ENCODE measurements around the gene FZD1.

Gene FZD1

GRCh38 chr7:91240376-91240941 lies 23.8 kb upstream of the FZD1 start:
- H3K36me3 ChIP-seq (ENCODE audit: control insufficient read depth, insufficient read depth, low read length), result no peaks in the 10 kb centered on the region
- H3K4me3 ChIP-seq (ENCODE audit: insufficient read depth, low read depth, low read length), result no peak overlapping the region
- no peaks in the 10 kb centered on the region for H3K4me1 ChIP-seq (ENCODE audit: control insufficient read depth, insufficient read depth, low read length)
- no peaks in the 10 kb centered on the region for H3K9me3 ChIP-seq (ENCODE audit: control insufficient read depth, low read length)
- H3K27ac ChIP-seq (ENCODE audit: insufficient read depth, low read depth, low read length, poor library complexity, severe bottlenecking), result no peak overlapping the region
- no peaks in the 10 kb centered on the region for H3K27me3 ChIP-seq (ENCODE audit: control insufficient read depth, insufficient read depth, low read length, poor library complexity, severe bottlenecking)
- 98 to 100% methylated on average over 2 of the region's 2 CpGs for WGBS, 2 experiments

- no peaks in the 10 kb centered on the region for H3K36me3 ChIP-seq (ENCODE audit: control insufficient read depth, insufficient read depth, low read length)
- H3K4me1 ChIP-seq (ENCODE audit: control insufficient read depth, insufficient read depth, low read length), result no peaks in the 10 kb centered on the region
- no peaks in the 10 kb centered on the region for H3K9me3 ChIP-seq (ENCODE audit: control insufficient read depth, low read length)
- no peak overlapping the region for H3K4me3 ChIP-seq (ENCODE audit: insufficient read depth, low read depth, low read length)
- 89 to 97% methylated on average over 8 of the region's 8 CpGs for WGBS, 2 experiments
- H3K27me3 ChIP-seq (ENCODE audit: control insufficient read depth, insufficient read depth, low read length, poor library complexity, severe bottlenecking), result no peaks in the 10 kb centered on the region
- H3K27ac ChIP-seq (ENCODE audit: insufficient read depth, low read depth, low read length, poor library complexity, severe bottlenecking), result no peak overlapping the region
Measured at GRCh38 chr7:91242097-91242844, 22.0 kb upstream of the FZD1 start.

GRCh38 chr7:91243591-91244301 lies 20.5 kb upstream of the FZD1 start:
- Histone ChIP-seq H3K4me3 (ENCODE audit: insufficient read depth, low read depth, low read length) (no peak overlapping the region), H3K27ac (ENCODE audit: insufficient read depth, low read depth, low read length, poor library complexity, severe bottlenecking) (no peak overlapping the region), H3K9me3 (ENCODE audit: control insufficient read depth, low read length) (no peaks in the 10 kb centered on the region), H3K27me3 (ENCODE audit: control insufficient read depth, insufficient read depth, low read length, poor library complexity, severe bottlenecking) (no peaks in the 10 kb centered on the region), H3K4me1 (ENCODE audit: control insufficient read depth, insufficient read depth, low read length) (no peaks in the 10 kb centered on the region), H3K36me3 (ENCODE audit: control insufficient read depth, insufficient read depth, low read length) (no peaks in the 10 kb centered on the region)
- 93 to 94% methylated on average over 6 of the region's 6 CpGs for WGBS, 2 experiments

GRCh38 chr7:91247500-91247899 lies 16.7 kb upstream of the FZD1 start:
- no peaks in the 10 kb centered on the region for H3K9me3 ChIP-seq (ENCODE audit: control insufficient read depth, low read length)
- H3K36me3 ChIP-seq (ENCODE audit: control insufficient read depth, insufficient read depth, low read length), result no peaks in the 10 kb centered on the region
- no peaks in the 10 kb centered on the region for H3K4me1 ChIP-seq (ENCODE audit: control insufficient read depth, insufficient read depth, low read length)
- H3K4me3 ChIP-seq (ENCODE audit: insufficient read depth, low read depth, low read length), result no peak overlapping the region
- H3K27me3 ChIP-seq (ENCODE audit: control insufficient read depth, insufficient read depth, low read length, poor library complexity, severe bottlenecking), result no peaks in the 10 kb centered on the region
- H3K27ac ChIP-seq (ENCODE audit: insufficient read depth, low read depth, low read length, poor library complexity, severe bottlenecking), result no peak overlapping the region

- WGBS, 2 experiments, result 87 to 93% methylated on average over 2 of the region's 2 CpGs
- no peaks in the 10 kb centered on the region for H3K36me3 ChIP-seq (ENCODE audit: control insufficient read depth, insufficient read depth, low read length)
- no peaks in the 10 kb centered on the region for H3K9me3 ChIP-seq (ENCODE audit: control insufficient read depth, low read length)
- no peaks in the 10 kb centered on the region for H3K27me3 ChIP-seq (ENCODE audit: control insufficient read depth, insufficient read depth, low read length, poor library complexity, severe bottlenecking)
- no peak overlapping the region for H3K27ac ChIP-seq (ENCODE audit: insufficient read depth, low read depth, low read length, poor library complexity, severe bottlenecking)
- H3K4me1 ChIP-seq (ENCODE audit: control insufficient read depth, insufficient read depth, low read length), result no peaks in the 10 kb centered on the region
- no peak overlapping the region for H3K4me3 ChIP-seq (ENCODE audit: insufficient read depth, low read depth, low read length)
Measured at GRCh38 chr7:91248996-91249395, 15.2 kb upstream of the FZD1 start.

- 88 to 90% methylated on average over 4 of the region's 4 CpGs for WGBS, 2 experiments
- Histone ChIP-seq H3K9me3 (ENCODE audit: control insufficient read depth, low read length) (no peaks in the 10 kb centered on the region), H3K4me3 (ENCODE audit: insufficient read depth, low read depth, low read length) (no peak overlapping the region), H3K4me1 (ENCODE audit: control insufficient read depth, insufficient read depth, low read length) (no peaks in the 10 kb centered on the region), H3K27me3 (ENCODE audit: control insufficient read depth, insufficient read depth, low read length, poor library complexity, severe bottlenecking) (no peaks in the 10 kb centered on the region), H3K36me3 (ENCODE audit: control insufficient read depth, insufficient read depth, low read length) (no peaks in the 10 kb centered on the region), H3K27ac (ENCODE audit: insufficient read depth, low read depth, low read length, poor library complexity, severe bottlenecking) (no peak overlapping the region)
Measured at GRCh38 chr7:91249506-91250233, 14.6 kb upstream of the FZD1 start.

GRCh38 chr7:91250706-91251105 lies 13.5 kb upstream of the FZD1 start:
- WGBS, 2 experiments, result 93 to 94% methylated on average over 4 of the region's 4 CpGs
- H3K36me3 ChIP-seq (ENCODE audit: control insufficient read depth, insufficient read depth, low read length), result no peaks in the 10 kb centered on the region

GRCh38 chr7:91251877-91252276 lies 12.4 kb upstream of the FZD1 start:
- Histone ChIP-seq H3K4me3 (ENCODE audit: insufficient read depth, low read depth, low read length) (no peak overlapping the region), H3K36me3 (ENCODE audit: control insufficient read depth, insufficient read depth, low read length) (no peaks in the 10 kb centered on the region), H3K9me3 (ENCODE audit: control insufficient read depth, low read length) (no peaks in the 10 kb centered on the region), H3K4me1 (ENCODE audit: control insufficient read depth, insufficient read depth, low read length) (no peaks in the 10 kb centered on the region), H3K27me3 (ENCODE audit: control insufficient read depth, insufficient read depth, low read length, poor library complexity, severe bottlenecking) (no peaks in the 10 kb centered on the region), H3K27ac (ENCODE audit: insufficient read depth, low read depth, low read length, poor library complexity, severe bottlenecking) (no peak overlapping the region)
- WGBS, 2 experiments, result 93 to 95% methylated on average over 3 of the region's 3 CpGs

More at GRCh38 chr7:91250706-91251105, 13.5 kb upstream of the FZD1 start:
- Histone ChIP-seq H3K9me3 (ENCODE audit: control insufficient read depth, low read length) (no peaks in the 10 kb centered on the region), H3K27ac (ENCODE audit: insufficient read depth, low read depth, low read length, poor library complexity, severe bottlenecking) (no peak overlapping the region), H3K4me1 (ENCODE audit: control insufficient read depth, insufficient read depth, low read length) (no peaks in the 10 kb centered on the region), H3K27me3 (ENCODE audit: control insufficient read depth, insufficient read depth, low read length, poor library complexity, severe bottlenecking) (no peaks in the 10 kb centered on the region), H3K4me3 (ENCODE audit: insufficient read depth, low read depth, low read length) (no peak overlapping the region)

- 0 to 1% methylated on average over 31 to 32 of the region's 32 CpGs for WGBS, 2 experiments
- Histone ChIP-seq H3K36me3 (ENCODE audit: control insufficient read depth, insufficient read depth, low read length) (no peaks in the 10 kb centered on the region), H3K4me1 (ENCODE audit: control insufficient read depth, insufficient read depth, low read length) (peaks cover 11% of the 10 kb centered on the region), H3K27ac (ENCODE audit: insufficient read depth, low read depth, low read length, poor library complexity, severe bottlenecking) (peak overlapping the region; percentile 33), H3K9me3 (ENCODE audit: control insufficient read depth, low read length) (no peaks in the 10 kb centered on the region), H3K4me3 (ENCODE audit: insufficient read depth, low read depth, low read length) (peak overlapping the region; percentile 68), H3K27me3 (ENCODE audit: control insufficient read depth, insufficient read depth, low read length, poor library complexity, severe bottlenecking) (peaks cover 54% of the 10 kb centered on the region)
Measured at GRCh38 chr7:91263384-91264045, 718 bp upstream of the FZD1 start.
